GM19372 (cell line): Measurements from ENCODE around the gene ANKRD31.

ENCODE experiments used
- ATAC-seq: cut with Tn5 transposase; IDR thresholded peaks from one replicate; pipeline ENCODE4 v1.9.1; 2021; ENCODE audit warnings: mild to moderate bottlenecking, low read depth, moderate library complexity; ENCODE audit not compliant: unreplicated experiment

The ANKRD31 gene

DNA sequence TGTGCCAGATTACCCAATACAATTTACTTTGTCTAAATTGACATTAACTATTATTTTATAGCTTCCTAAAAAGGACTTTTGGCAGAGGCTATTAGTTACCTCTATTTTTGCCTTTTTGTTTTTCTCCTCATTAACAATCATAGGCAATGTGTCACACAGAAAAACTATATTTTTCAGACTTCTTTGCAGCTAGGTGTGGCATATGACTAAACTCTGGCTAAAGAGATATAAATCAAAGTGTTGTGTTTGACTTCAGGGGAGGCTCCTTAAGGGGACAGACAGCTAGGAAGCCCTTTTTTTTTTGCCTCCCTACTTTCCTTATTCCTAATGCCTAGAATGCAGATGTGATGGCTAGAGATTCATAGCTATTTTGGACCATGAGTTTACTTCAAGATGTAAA is 164.6 kb downstream of the ANKRD31 start:
- no peak for ATAC-seq

GRCh38 chr5:75071100-75071499 is 165.6 kb downstream of the ANKRD31 start:
- no peak for ATAC-seq

- ATAC-seq, result no peak
These were observed 169.2 kb downstream of the ANKRD31 start for GRCh38 chr5:75067434-75067833.

DNA sequence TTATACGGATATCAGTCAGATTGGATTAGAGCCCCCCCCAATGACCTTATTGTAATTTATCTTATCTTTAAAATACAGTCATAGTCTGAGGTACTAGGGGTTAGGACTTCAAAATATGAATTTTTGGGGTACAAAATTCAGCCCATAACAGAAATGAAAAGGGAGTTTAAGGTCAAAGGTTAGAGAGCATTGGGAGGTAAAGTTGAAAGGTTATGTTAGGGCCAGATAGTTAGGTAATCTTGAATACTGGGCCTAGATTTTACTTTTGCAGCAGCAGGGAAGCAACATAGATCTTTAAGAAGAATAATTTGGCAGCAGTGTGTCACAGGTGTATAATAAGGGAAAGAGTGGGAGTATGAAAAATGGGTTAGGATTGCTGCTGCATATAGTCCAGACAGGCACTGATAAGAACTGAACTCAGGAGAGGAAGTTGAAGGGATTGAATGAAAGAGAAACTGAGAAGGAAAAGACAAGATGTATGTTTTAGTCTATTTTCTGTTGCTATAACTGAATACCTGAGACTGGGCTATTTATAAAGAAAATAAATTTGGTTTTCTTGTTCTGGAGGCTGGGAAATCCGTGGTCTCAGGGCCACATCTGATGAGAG is 173.7 kb downstream of the ANKRD31 start:
- ATAC-seq, result no peak

DNA sequence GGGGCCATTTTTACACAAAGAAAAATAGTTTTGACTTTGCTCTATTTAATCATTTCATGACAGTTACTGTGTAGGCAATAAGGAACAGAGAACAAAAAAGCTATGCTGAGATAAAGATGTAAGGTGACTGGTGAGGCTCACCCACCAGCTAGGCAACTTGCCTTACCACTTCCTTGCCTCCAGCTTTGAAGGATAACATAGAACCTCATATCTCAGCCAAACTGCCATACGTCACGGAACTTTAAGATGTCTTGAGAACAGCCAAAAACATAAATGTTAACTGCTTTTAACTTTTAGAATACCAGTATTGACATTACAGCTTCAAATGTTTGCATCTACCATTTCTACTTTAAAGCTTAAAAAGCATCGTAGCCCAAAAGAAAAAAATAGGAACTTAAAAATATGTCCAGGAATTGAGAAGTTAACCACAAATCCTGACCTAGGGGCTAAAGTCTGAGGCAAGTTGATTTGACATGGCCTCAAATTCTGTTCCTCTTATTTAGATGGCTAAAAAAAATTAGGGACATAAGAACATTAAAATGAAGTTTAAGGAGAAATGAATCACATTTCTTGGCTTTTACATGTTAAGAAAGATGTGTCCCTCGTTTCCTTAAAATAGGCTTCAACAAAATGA is 176.6 kb downstream of the ANKRD31 start:
- no peak for ATAC-seq

DNA sequence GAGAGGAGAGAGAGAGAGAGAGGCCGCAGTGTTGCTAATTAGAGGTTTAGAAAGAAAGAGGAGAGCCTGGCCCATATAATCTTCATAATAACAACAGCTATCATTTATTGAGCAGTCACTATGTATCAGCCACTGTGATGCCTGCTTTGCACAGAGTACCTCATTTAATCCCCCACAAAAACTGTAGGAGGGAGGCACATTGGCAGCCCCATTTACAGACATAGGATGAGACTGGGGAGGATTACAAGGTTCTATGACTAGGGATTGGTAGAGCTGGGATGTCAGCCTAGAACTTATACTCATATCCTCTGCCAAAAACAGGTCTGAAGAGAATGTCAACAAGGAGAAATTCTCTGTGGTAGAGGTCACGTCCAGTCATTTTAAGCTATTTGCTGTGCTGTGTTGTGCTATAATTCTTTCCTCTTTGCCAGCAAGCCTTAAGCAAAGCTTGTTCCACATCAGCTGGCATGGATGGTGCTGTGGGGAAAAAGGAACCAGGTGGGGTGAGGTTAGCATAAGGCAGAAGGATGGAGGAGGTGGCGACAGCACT is 177.6 kb downstream of the ANKRD31 start:
- no peak for ATAC-seq

- no peak for ATAC-seq
These were observed 179.1 kb downstream of the ANKRD31 start for GRCh38 chr5:75057561-75057960.

DNA sequence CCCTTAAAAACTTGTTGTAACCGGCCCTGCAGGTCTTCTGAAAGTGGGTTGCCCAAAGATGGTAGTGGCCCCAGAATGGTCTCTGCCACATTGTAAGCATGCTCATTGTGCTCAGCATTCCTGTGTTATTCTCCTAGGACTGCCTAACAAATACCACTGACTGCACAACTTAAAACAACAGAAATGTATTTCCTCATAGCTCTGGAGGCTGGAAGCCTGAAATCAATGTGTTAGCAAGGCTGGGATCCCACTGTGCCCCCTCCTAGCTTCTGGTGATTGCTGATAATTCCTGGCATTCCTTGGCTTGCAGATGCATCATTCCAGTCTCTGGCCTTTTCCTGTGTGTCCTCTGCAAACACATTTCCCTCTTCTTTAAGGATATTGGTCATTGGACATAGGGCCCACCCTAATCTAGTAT is 180.9 kb downstream of the ANKRD31 start:
- ATAC-seq, result no peak

DNA sequence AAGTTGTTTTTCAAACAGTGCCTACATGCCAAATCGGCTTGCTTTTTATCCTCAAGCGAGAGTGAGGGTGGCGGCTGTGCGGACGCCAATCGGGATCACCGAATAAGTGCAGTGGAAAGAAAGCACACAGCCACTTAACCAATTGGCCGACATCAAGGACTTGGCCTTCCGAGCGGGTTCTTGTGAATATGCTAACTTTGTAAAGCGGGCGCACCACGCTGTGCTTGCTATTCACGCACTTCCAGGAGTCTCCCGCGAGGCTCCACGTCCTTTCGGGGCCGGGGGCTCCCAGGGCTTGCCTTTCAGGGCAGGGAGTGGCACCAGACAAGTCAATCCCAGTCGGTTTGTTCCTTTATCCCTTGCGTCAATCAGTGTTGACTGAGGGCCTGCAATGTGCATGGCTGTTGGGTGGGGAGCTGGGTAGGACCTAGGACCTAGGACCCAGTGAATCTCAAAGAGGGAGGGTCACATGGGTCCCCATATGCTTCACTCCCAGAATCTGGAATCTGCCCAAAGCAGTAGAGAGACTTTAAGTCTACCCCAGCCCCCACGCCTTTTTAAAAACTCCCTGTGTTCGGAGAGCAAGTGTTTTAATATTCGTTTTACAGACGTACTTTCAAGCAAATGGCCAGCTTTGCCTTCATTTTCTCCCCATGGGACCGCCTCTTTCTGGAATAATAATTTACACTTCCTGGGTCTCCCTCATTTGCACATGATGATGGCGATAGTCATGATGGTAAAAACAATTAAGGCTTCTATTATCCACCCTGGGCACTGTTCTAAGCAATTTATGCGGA is 182.3 kb downstream of the ANKRD31 start:
- ATAC-seq, result no peak

- peak; percentile 25 for ATAC-seq
These were observed 183.2 kb downstream of the ANKRD31 start for GRCh38 chr5:75053304-75054133.

DNA sequence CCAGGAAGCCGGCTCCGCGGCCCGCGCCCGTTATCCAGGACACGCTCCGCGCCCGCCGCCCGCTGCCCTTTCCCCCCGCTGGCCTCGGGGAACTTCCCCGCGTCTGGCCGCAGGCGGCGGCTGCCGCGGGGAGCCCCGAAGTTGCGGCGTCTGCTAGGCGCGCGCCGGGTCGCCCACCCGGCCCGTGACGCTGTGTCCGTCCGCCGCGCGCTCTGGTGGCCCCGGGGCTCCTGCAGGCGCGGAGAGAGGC is 183.7 kb downstream of the ANKRD31 start:
- peak; percentile 35 for ATAC-seq

DNA sequence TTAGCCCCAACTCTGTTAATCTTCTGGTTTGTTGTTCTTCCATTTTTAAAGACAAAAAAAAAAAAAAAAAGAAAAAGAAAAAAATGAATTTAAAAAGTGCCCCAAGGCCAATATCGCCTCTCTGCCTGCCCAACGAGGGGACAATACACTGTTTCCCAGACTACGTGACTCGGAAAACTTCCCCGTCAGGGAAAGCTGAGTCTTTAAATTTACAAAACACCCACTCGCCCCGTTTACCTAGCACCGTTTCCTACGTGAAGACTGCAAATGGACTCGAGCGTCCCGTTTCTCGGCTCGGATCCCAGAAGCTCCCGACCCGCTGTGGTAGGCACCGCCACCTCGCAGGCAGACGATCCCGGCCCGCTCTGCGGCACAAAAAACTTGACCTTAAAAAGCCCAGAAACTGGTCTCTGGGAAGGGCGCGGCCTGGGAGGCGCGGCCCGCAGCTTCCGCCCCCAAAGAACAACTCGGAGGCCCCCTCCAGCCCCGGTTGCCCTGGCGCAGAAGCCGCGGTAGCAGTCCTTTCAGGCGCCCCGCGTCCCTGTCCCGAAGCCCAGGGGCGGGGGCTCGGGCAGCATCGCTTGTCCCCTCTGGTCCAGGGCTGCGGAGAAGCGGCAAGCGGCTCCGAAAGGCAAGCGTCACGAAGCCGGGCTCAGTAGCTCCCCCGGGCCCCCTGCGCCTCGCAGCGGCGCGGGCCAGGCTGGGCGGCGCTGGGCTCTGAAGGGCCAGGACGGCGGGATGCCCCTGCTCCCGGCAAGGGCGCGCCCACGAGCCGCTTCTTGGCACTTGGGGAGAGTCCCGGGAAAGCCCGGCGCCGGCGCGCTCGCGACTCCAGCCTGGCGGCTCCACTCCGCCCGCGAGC is 184.3 kb downstream of the ANKRD31 start, which contains the start of gene GCNT4:
TSS of gene GCNT4 (minus strand) at position 367 of the 862 bp plus-strand sequence. CDS start 22,521 bp downstream, outside the sequence.
- ATAC-seq, result peak; percentile 10

GRCh38 chr5:75051217-75051751 is 185.4 kb downstream of the ANKRD31 start:
- ATAC-seq, result no peak

GRCh38 chr5:75050415-75050814 is 186.3 kb downstream of the ANKRD31 start:
- ATAC-seq, result no peak

DNA sequence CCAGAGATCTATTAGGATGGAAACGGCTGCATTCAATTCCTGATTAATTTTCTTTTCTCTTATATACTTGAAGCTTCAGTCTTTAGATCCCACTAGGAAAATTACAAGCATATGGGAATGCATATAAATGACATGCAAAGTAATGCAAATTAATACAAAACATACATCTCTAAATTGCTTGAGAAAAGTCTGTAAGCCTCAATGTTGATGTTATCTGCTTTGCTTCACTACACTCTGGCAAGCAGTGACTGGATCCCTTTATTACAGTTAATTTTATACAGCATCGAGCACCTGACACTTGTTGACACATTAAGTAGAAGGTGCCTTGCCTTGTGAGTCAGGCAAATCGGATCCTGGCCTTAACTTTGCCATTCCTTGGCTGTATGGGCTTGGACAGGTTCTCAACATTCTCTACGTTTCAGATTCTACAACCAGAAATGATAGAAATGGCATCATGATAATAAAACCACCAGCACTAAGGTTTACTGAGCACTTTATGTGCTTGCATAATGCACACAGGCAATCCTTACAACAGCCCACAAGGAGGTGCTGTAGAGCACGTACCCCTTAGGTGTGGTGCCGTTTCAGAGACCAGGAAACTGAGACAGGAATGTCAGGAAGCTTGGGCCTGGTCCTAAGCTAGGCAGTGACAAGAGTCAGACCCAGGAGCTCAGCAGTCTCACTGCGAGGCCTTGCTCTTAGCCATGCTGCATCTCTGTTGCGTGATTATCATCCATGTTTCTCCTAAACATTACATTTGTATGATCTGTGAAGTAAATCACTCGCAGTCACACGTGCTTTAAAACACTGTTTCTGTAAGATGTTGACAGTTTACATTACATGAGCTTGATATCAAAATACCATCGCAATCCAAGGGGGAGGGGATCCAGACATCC is 187.0 kb downstream of the ANKRD31 start:
- ATAC-seq, result no peak

DNA sequence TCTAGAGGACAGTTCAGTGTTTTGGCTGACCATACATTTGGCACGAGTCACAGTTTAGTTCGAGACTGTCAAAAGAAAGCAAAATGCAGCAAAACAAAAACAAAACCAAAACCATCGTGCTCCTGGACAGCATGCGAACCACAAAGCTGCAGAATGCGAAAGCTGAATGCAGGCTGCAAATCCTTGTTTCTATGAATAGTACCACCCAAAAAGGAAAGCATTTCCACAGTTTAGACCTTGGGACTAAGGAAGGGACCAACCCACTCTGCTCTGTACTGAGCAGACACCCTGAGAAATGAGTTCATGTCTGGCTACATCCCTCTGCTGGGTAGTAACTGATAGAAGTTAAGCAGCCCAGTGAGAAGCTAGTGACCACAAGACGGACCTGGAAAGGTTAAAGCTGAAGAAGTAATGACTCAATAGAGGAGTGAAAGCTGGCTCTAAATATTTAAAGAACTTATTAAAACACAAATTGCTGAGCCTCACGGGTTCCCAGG is 188.2 kb downstream of the ANKRD31 start:
- peak; percentile 48 for ATAC-seq

DNA sequence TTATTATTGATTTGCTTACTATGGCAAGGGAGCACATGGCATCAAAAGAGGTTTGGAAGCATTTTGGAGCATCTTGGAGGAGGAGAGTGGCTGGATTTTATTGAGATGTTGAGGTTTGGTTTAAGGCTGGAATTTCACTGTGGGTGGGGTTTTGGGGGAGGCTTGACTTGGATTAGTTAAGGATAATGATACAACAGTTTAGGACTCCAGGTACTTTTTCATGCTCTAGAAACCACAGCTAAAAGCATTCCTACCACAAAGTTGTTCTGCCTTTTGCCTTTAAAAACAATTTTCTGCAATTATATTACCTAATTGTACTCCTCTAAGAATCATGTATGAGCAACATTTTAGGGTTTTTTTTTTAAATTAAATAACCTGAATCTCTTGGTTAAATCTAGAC is 189.3 kb downstream of the ANKRD31 start:
- no peak for ATAC-seq
